GM21515 (cell line): ENCODE results near the gene UBE3C.
A peak's percentile ranks its signal among the peaks of the same experiment; 100 is the strongest.

Experiments
- ATAC-seq: cut with Tn5 transposase; IDR thresholded peaks from one replicate; pipeline ENCODE4 v1.9.1; 2021; ENCODE audit not compliant: unreplicated experiment

Gene UBE3C

GRCh38 chr7:157282141-157282801, 143.5 kb downstream of the UBE3C start:
- no peak for ATAC-seq

- no peak for ATAC-seq
Measured at GRCh38 chr7:157284229-157285014, 145.7 kb downstream of the UBE3C start.

GRCh38 chr7:157291404-157292080, 152.8 kb downstream of the UBE3C start:
- ATAC-seq, result no peak

GRCh38 chr7:157292258-157292657, 153.5 kb downstream of the UBE3C start:
- ATAC-seq, result no peak

- no peak for ATAC-seq
Measured at GRCh38 chr7:157292770-157293412, 154.2 kb downstream of the UBE3C start.

- ATAC-seq, result no peak
Measured at GRCh38 chr7:157293413-157293788, 154.7 kb downstream of the UBE3C start.

GRCh38 chr7:157294773-157295172, 156.0 kb downstream of the UBE3C start:
- no peak for ATAC-seq

- no peak for ATAC-seq
Measured at GRCh38 chr7:157295338-157295737, 156.6 kb downstream of the UBE3C start.

GRCh38 chr7:157297185-157297584, 158.5 kb downstream of the UBE3C start:
- no peak for ATAC-seq

GRCh38 chr7:157299317-157299612, 160.5 kb downstream of the UBE3C start:
- no peak for ATAC-seq

GRCh38 chr7:157299613-157300368, 161.1 kb downstream of the UBE3C start:
- no peak for ATAC-seq

GRCh38 chr7:157300369-157300825, 161.7 kb downstream of the UBE3C start:
- ATAC-seq, result no peak

- peak; percentile 14 for ATAC-seq
Measured at GRCh38 chr7:157301610-157302120, 162.9 kb downstream of the UBE3C start.

GRCh38 chr7:157306846-157307838, 168.4 kb downstream of the UBE3C start:
- no peak for ATAC-seq

- ATAC-seq, result no peak
Measured at GRCh38 chr7:157309988-157310668, 171.4 kb downstream of the UBE3C start.

GRCh38 chr7:157310676-157311185, 172.0 kb downstream of the UBE3C start:
- no peak for ATAC-seq

GRCh38 chr7:157312941-157313340, 174.2 kb downstream of the UBE3C start:
- no peak for ATAC-seq

- no peak for ATAC-seq
Measured at GRCh38 chr7:157313645-157314044, 174.9 kb downstream of the UBE3C start.
